SK-N-MC (cell line): ENCODE results near the gene FAM221B.

ENCODE experiments used
- EZH2 ChIP-seq: fragments of 200-600 bp; sonication (generic); IDR thresholded peaks from one replicate; pipeline ENCODE4 v1.6.1; 2017; ENCODE audit warnings: antibody characterized with exemption
- FOXP2 ChIP-seq: optimal IDR thresholded peaks from 2 replicates; pipeline ENCODE3; 2011; ENCODE audit warnings: mild to moderate bottlenecking, moderate library complexity; ENCODE audit not compliant: insufficient read depth; ENCODE audit errors: extremely low read length, control extremely low read depth
- POLR2AphosphoS5 ChIP-seq: IDR thresholded peaks from 2 replicates; pipeline ENCODE4 v1.6.1; 2012; ENCODE audit warnings: mild to moderate bottlenecking, low read depth, low read length, borderline replicate concordance

DNA sequence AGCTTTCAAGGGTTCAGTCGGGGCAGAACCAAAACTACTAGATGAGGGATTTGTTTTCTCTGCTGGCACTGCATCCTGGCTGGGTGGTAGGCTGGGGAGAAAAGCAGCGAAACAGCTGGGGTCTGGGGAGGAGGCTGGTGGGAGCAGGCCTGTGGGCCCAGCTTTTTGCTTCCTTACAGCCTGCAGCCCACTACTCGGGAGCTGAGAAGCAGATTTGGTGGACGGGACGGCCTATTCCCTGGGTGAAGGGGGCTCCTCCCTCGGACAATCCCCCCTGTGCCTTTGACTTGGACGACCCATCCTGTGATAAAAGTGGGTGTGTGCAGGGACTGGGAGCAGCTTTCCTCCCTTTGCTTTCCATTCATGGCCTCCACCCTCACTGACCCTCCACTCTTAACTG is 28.0 kb downstream of the FAM221B start:
- TF ChIP-seq POLR2AphosphoS5 (no peak), EZH2 (no peak), FOXP2 (no peak)
